ENCODE data around the gene CRX. TPM values are rescaled to one million over a fixed set of nuclear protein-coding genes. Genes with fewer than 3 reads are reported as not detected.
"Not testable (repeated sequence)": the region's sequence is repeated elsewhere in the genome, so short reads cannot be mapped to it uniquely, and the experiment has no call there.

Gene CRX
- total and polyA plus RNA-seq, 2 donors (not counting 3 experiments of a cell fraction or from before 2014, with no cell fraction given), result not detected

DNA sequence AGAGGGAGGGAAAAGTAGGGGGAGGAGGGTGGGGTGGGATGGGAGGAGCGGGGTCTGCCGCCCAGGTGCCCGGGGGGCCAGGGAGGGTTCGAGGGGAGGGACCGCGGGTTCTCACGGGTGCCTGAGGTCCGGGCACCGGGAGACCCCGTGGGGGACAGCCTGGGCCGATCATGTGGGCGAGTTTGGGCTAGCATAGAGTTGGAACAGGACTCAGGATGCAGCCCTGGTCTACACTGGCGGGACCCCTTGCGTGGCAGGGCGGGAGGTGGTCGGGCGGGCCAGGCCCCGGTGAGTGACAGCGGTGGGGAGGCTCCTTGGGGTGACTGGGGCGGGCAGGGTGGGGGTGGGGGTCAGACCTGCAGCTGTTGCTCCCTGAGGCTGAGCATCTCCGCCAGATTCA is 18.6 kb upstream of the CRX start:
- DNase-seq (ENCODE audit: low read depth, low spot score); H3K27me3 ChIP-seq (ENCODE audit: control insufficient read depth in 2 of 2, insufficient read depth in 2 of 2, low read length in 2 of 2); H3K9me3 ChIP-seq (replicated peaks; ENCODE audit: control insufficient read depth, insufficient read depth, low read length); H3K4me2 ChIP-seq (ENCODE audit: insufficient read depth, low read length); H4K20me1 ChIP-seq (replicated peaks; ENCODE audit: control insufficient read depth, extremely low read depth, insufficient read depth, low read length); H3K79me2 ChIP-seq (ENCODE audit: control insufficient read depth, insufficient read depth, low read length); H3K9me1 ChIP-seq (replicated peaks; ENCODE audit: control insufficient read depth, extremely low read depth, insufficient read depth, low read length); BruUV-seq (replicated peaks); dilution Hi-C loops (cut with MboI; ENCODE audit: extremely low pct_ligation_motif_present, low sequenced_read_pairs); H3K4me1 ChIP-seq (ENCODE audit: control insufficient read depth, extremely low read depth, insufficient read depth, low read length); H2AFZ ChIP-seq (ENCODE audit: low read depth, low read length); CTCF ChIA-PET; H3K27ac ChIP-seq (ENCODE audit: insufficient read depth, low read depth, low read length); H3K36me3 ChIP-seq (ENCODE audit: control insufficient read depth in 2 of 2, extremely low read depth in 1 of 2, insufficient read depth in 2 of 2, low read length in 2 of 2); POLR2A ChIA-PET; FAIRE-seq; intact Hi-C loops (cut with micrococcal nuclease); H3K4me3 ChIP-seq (replicated peaks in 1 of 3; ENCODE audit: insufficient read depth in 1 of 3, low read depth in 1 of 3, low read length in 3 of 3); H3K9ac ChIP-seq (replicated peaks; ENCODE audit: extremely low read depth, insufficient read depth, low read length): not testable (repeated sequence)

DNA sequence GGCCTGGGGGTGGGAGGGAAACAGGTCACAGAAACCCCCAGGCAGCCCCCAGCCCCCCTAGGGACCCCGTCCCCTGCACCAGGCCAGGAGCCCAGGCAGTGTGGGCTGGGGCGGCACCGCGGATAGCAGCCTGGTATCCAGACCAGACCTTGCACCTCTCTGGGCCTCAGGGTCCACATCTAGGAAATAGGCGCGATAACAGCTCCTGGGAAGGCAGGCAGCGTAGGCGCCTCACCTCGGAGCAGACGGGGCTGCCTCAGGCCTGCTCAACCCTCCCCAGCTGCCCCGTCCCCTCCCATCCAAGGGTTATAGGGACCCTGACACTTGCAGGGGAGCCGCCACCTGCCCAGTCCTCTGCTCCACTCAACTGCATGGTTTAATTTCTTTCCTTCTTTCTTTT is 18.1 kb upstream of the CRX start:
- FAIRE-seq; POLR2A ChIA-PET; dilution Hi-C loops (cut with MboI; ENCODE audit: extremely low pct_ligation_motif_present, low sequenced_read_pairs): not testable (repeated sequence)

DNA sequence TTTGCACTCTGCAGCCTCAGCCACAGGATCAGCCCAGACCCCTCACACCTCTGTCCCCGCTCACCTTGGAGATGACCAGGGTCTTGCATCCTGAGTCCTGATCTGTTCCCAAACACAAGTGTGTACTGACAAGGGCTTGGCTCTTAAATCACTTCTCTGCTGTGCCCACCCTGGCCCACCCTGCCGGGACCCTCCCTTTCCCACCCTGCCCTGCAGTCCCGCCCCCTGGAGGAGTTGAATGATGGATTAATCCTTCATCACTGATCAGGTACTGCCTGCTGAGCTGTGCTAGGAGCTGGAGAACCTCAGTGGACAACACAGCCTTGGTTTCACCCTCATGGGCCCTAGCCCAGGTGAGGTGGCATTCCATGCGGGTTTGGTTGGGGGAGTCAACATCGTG is 17.3 kb upstream of the CRX start, which contains the start of gene TPRX1:
TSS of gene TPRX1 (minus strand) at position 101 of the 400 bp plus-strand sequence. CDS start at position 89, 12 bp downstream.
- H3K4me2 ChIP-seq (ENCODE audit: insufficient read depth, low read length); dilution Hi-C loops (cut with MboI; ENCODE audit: extremely low pct_ligation_motif_present, low sequenced_read_pairs); H3K9ac ChIP-seq (replicated peaks; ENCODE audit: extremely low read depth, insufficient read depth, low read length); H3K27ac ChIP-seq (ENCODE audit: insufficient read depth, low read depth, low read length); H3K4me1 ChIP-seq (ENCODE audit: control insufficient read depth, extremely low read depth, insufficient read depth, low read length); H3K36me3 ChIP-seq (ENCODE audit: control insufficient read depth in 2 of 2, extremely low read depth in 1 of 2, insufficient read depth in 2 of 2, low read length in 2 of 2); FAIRE-seq; POLR2A ChIA-PET; H3K9me3 ChIP-seq (replicated peaks; ENCODE audit: control insufficient read depth, insufficient read depth, low read length); H3K4me3 ChIP-seq (replicated peaks in 1 of 3; ENCODE audit: insufficient read depth in 1 of 3, low read depth in 1 of 3, low read length in 3 of 3); H4K20me1 ChIP-seq (replicated peaks; ENCODE audit: control insufficient read depth, extremely low read depth, insufficient read depth, low read length); H3K79me2 ChIP-seq (ENCODE audit: control insufficient read depth, insufficient read depth, low read length); DNase-seq (ENCODE audit: low read depth, low spot score); H2AFZ ChIP-seq (ENCODE audit: low read depth, low read length); H3K9me1 ChIP-seq (replicated peaks; ENCODE audit: control insufficient read depth, extremely low read depth, insufficient read depth, low read length); BruUV-seq (replicated peaks); intact Hi-C loops (cut with micrococcal nuclease); H3K27me3 ChIP-seq (ENCODE audit: control insufficient read depth in 2 of 2, insufficient read depth in 2 of 2, low read length in 2 of 2): not testable (repeated sequence)
- CTCF ChIA-PET, result interaction anchor here (0.7 kb wide), 1 partner anchor 13 kb away, joined by 4 read pairs; no protein-coding TSS in a partner anchor

More for the DNA sequence above, 18.1 kb upstream of the CRX start:
- H3K4me3 ChIP-seq (replicated peaks in 1 of 3; ENCODE audit: insufficient read depth in 1 of 3, low read depth in 1 of 3, low read length in 3 of 3); H3K9ac ChIP-seq (replicated peaks; ENCODE audit: extremely low read depth, insufficient read depth, low read length); H3K9me1 ChIP-seq (replicated peaks; ENCODE audit: control insufficient read depth, extremely low read depth, insufficient read depth, low read length); DNase-seq (ENCODE audit: low read depth, low spot score); H3K4me2 ChIP-seq (ENCODE audit: insufficient read depth, low read length); intact Hi-C loops (cut with micrococcal nuclease); H3K36me3 ChIP-seq (ENCODE audit: control insufficient read depth in 2 of 2, extremely low read depth in 1 of 2, insufficient read depth in 2 of 2, low read length in 2 of 2); H3K79me2 ChIP-seq (ENCODE audit: control insufficient read depth, insufficient read depth, low read length); H3K27me3 ChIP-seq (ENCODE audit: control insufficient read depth in 2 of 2, insufficient read depth in 2 of 2, low read length in 2 of 2); H3K4me1 ChIP-seq (ENCODE audit: control insufficient read depth, extremely low read depth, insufficient read depth, low read length); H2AFZ ChIP-seq (ENCODE audit: low read depth, low read length); BruUV-seq (replicated peaks); H4K20me1 ChIP-seq (replicated peaks; ENCODE audit: control insufficient read depth, extremely low read depth, insufficient read depth, low read length); H3K27ac ChIP-seq (ENCODE audit: insufficient read depth, low read depth, low read length); CTCF ChIA-PET; H3K9me3 ChIP-seq (replicated peaks; ENCODE audit: control insufficient read depth, insufficient read depth, low read length): not testable (repeated sequence)
